Central memory CD4-positive, alpha-beta T cell (primary cell): ENCODE results near the gene PCYT1A.
"Not testable (repeated sequence)": the region's sequence is repeated elsewhere in the genome, so short reads cannot be mapped to it uniquely, and the experiment has no call there.

Experiments
- DNase-seq: peaks from one replicate; pipeline ENCODE4 v3.0.0; 2022
- total RNA-seq, 3 experiments: gene quantifications; one replicate each; lab custom pipeline; 2026; lab: John Stamatoyannopoulos, UW

PCYT1A gene
- total RNA-seq = 76.6 to 106 (median 102) reads per million in 3 experiments

DNA sequence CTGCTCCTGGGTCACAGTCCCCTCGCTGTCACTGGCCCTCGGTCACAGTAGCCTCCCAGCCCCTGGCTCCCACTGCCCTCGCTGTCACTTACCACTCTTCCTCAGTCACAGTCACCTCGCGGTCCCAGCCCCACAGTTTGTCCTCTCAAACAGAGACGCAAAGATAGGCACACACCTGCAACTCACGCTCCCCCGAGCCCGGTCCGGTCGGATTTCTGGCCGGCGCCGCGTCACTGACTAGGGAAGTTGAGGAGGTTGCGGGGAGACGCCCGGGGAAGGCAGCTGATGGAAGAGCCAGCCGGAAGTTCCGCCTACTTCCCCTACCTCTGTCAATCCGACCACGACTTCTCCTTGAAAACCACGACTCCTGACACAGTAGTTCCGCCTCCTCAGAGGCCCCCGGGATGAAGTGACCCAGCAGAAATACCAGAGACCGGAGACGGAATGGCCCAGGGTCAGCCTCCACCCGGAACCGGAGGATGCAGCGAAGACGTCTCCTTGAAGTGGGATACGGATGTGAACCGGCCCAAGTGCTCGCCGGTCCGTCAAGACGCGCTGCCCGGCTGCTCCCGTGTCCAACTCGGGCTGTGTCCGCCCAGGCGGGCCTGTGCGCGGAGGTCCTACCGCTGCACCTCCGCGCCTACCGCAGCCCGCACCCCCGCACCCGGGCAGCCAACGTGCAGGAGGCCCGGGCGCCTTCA lies at the start of gene PCYT1A:
Gene PCYT1A (minus strand): TSS at position 287 of the 701 bp plus-strand sequence. CDS start 17,195 bp downstream, outside the sequence.
- DNase-seq = peak; percentile 73

DNA sequence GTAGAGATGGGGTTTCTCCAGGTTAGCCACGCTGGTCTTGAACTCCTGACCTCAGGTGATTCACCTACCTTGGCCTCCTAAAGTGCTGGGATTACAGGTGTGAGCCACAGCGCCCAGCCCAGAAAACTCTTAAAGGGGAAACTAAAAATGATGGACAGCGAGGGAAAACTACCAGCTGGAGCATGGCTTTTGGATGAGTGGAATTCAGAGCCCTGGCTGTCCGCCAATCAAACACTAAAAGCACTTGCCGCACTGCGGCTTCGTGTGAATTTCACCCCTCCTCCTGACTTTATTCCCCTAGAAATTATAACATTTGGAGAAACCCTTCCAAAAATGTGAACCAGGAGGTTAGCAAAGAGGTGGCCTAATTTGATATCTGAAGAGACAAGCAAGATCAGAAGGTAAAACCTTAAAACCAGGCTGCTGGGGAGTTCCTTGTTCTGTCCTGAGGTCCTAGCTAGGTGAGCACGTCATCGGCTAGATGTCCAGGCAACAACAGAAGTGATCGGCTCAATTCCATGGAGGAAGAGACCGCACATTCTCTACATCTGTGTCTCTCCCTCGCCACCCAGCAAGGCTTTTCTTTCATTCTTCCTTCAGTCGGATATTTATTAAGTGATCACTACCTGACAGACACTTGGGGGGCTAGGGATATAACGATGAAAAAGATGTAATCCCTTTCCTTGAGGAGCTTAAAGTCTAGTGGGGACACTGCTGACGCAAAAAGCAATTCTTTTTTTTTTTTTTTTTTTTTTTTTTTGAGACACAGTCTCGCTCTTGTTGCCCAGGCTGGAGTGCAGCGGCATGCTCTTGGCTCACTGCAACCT lies 49.0 kb upstream of the PCYT1A start:
- no peak for DNase-seq

DNA sequence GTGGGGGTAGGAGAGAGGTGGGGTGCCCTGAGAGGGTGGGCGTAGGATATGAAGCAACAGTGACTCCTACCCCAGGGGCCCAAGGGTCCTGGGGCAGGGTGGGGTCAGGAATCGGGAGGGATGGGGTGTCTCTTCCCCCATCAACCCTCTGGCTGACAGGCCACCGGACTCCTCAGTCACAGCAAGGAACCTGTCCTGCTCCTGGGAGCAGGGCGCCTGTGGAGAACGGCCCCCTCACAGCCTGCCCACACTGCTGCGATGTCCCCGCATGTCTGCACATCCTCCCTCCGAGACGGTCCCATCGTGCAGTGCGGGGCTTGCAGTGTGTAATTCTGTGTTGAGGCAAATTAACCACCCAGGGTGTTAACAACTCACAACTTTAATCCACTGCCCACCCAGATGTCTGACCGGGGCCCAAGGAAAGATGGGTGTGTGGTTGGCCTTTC lies 48.0 kb upstream of the PCYT1A start:
- DNase-seq = no peak

DNA sequence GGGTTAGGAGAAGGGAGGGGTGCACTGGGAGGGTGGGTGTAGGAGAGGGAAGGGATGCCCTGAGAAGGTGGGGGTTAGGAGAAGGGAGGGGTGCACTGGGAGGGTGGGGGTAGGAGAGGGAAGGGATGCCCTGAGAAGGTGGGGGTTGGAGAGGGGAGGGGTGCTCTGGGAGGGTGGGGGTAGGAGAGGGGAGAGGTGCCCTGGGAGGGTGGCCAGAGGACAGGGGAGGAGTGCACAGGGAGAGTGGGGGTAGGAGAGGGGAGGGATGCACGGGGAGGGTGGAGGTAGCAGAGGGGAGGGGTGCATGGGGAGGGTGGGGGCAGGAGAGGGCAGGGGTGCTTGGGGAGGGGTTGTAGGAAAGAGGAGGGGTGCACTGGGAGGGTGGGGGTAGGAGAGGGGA lies 47.5 kb upstream of the PCYT1A start:
- DNase-seq = no peak

DNA sequence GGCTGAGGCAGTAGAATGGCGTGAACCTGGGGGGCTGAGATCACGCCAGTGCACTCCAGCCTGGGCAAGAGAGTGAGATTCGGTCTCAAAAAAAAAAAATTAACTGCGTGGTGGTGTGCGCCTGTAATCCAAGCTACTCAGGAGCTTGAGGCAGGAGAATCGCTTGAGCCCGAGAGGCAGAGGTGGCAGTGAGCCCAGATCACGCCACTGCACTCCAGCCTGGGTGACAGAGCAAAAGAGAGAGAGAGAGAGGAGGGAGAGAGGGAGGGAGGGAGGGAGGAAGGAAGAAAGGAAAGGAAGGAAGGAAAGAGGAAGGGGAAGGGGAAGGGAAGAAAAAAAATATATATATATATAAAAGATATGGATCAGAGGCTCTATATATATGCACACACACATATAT lies 44.6 kb upstream of the PCYT1A start:
- DNase-seq = no peak

DNA sequence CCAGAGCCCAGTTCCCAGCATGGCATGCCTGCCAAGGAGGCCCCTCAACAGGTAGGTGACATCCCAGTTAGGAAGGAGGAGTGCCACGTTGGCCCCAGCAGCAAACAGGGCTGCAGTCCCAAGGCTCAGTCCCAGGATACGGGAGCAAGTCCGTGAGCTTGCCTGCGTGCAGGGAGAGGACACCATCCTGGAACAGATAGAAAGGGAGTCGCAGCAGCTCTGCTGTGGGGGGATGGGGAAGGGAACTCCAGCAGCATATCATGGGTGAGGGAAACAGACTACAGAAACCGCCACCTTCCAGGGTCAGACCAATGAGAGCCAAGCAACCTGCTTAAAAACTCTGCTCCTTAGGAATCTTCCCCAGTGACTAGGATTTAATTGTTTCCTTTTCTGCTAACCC lies 39.9 kb upstream of the PCYT1A start:
- DNase-seq = no peak

DNA sequence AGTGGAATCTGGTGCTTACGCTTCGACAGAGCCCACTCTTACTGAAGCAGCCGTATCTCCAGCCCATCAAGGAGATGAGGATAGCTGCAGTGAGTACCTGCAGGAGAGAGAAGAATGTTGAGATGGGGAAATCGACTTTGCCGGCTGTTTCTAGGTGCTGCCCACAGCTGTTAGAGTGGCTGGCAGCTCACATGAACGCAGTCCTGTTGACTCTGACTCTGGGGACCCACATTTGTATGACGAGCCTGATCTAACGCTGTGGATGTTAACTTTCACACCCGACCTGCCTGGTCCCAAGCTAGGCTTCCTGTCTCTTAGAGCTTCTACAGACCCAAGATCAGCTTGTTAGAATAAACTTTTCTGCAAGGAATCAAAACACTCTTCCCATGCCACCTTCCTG lies 39.4 kb upstream of the PCYT1A start:
- no peak for DNase-seq

DNA sequence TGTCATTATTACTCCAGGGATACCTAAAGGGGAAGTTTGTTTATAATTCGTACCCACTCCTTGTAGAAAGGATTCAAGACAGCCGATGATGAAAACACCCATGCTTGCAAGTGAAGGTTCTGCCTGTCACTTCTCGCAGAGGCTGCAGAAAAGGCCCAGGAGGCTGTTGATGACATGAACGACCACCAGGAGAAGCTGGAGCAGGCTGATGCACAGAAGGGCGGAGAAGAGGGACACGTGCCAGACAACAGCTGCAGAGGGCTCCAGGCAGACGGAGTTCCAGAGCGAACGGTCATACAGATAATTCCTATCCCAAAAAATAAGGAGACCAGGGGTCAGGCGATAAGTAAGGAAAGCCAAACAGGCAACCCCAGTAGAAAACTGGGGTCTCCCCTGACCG lies 36.2 kb upstream of the PCYT1A start:
- DNase-seq = no peak

DNA sequence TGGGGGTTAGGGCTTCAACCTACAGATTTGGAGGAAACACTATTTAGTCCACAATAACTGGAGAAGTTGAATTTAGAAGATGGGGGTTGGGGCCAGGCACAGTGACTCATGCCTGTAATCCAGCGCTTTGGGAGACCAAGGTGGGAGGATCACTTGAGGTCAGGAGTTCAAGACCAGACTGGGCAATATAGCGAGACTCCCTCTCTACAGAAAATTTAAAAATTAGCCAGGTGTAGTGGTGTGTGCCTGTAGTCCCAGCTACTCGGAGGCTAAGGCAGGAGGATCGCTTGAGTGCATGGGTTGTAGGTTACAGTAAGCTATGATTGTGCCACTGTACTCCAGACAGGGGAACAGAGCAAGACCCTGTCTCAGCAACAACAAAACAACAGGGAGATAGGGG lies 35.5 kb upstream of the PCYT1A start:
- DNase-seq = no peak

DNA sequence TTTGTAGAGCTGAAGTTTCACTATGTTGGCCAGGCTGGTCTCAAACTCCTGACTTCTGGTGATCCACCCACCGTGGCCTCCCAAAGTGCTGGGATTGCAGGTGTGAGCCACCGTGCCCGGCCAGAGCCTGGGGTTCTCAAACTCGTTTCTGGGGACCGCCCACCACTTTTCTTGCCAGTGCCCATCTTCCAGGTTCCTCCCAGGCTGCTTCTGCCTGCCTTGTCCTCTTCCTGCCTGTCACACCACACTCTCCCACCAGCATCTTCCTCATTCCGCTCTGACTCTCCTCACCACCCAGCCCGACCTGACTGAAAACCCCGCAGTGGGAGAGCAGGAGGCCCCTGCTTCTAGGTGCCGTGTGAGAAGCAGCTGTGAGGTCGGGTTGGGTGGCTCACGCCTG lies 33.6 kb upstream of the PCYT1A start:
- DNase-seq = no peak

DNA sequence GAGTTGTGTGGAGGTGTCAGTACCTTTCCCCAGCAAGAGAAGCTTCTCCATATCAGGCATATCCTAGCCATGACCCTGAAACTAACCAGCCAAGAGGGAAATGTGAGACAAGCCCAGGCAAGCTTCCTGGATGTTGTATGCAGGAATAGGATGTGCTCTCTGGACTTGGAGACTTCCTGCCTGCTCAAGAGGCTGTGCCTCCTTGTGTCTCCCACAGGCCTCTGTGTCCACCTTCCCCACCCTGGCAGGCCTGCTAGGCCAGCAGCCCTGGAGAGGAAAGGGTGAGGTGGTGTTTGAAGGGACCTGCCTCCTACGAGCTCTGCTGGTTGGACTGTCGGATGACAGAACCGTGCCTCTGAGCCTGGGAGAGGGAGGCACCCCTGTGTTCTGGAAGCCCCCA lies 32.6 kb upstream of the PCYT1A start:
- no peak for DNase-seq

DNA sequence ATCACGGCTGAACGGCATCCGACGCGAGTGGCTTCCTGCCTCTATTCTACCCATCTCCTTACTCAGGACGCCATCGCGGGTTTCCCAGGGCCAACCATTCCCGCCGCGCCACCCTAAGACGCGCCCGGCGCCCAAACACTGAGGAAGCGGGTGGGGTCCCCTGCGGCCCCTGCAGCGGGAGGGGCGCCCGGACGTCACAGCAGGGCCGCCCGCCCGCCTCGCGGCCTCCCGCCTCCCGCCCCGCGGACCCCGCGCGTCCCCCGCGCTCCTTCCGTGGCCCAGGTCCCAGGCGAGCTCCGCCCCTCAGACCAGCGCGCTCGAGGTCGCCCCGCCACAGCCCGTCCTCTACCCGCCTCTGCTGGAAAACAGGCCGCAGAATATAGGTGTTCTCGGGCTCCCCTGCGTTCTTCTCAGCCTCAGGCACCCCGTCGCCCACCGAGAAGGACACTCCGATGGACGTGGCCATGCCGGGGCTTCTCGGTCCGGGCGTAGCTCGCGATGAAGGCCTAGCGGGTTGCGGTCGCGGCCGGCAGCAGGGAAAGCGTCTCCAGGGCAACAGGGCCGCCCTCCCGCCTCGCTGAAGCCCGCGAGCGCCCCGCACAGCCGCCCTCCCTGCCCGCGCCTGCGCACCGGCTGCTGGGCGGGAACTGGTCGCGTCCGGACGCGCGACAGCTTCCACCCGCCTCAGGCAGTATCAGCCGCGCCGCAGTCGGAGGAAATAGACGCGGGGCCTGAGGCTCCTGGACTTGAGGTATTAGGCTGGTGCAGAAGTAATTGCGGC lies 30.4 kb upstream of the PCYT1A start, which contains the start of gene DYNLT2B:
Gene DYNLT2B (minus strand): TSS at position 554 of the 781 bp plus-strand sequence. CDS start 88 bp downstream, at position 466.
- DNase-seq = peak; percentile 90

DNA sequence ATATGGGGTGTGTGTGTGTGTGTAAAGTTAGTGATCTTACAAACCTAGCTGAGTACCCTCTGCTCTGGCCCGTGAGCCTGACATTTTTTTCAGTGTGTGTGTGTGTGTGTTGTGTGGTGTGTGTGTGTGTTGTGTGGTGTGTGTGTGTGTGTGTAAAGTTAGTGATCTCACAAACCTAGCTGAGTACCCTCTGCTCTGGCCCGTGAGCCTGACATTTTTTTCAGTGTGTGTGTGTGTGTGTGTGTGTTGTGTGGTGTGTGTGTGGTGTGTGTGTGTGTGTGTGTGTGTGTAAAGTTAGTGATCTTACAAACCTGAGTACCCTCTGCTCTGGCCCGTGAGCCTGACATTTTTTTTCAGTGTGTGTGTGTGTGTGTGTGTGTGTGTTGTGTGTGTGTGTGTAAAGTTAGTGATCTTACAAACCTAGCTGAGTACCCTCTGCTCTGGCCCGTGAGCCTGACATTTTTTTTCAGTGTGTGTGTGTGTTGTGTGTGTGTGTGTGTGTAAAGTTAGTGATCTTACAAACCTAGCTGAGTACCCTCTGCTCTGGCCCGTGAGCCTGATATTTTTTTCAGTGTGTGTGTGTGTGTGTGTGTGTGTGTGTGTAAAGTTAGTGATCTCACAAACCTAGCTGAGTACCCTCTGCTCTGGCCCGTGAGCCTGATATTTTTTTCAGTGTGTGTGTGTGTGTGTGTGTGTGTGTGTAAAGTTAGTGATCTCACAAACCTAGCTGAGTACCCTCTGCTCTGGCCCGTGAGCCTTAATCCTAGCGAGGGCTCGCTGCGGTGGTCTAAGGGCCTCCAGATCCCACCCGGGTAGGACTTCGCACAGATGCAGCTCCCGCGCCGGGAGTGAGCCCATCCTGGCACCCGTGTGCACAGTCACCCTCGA lies 29.5 kb upstream of the PCYT1A start:
- not testable (repeated sequence) for DNase-seq

DNA sequence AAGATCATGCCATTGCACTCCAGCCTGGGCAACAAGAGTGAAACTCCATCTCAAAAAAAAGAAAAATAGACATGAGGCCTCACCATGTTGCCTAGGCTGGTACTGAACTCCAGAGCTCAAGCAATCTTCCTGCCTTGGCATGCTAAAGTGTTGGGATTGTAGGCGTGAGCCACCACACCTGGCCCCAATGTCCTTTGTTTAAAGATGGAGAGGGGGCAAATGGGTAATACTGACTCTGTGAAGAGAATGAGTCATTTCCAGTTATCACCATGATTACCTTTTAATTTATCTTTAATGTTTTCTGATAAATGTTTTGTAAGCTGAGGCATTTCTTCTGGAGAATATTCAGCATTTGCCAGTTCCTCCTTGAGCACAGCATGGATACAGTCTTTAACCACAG lies 28.3 kb upstream of the PCYT1A start:
- no peak for DNase-seq

DNA sequence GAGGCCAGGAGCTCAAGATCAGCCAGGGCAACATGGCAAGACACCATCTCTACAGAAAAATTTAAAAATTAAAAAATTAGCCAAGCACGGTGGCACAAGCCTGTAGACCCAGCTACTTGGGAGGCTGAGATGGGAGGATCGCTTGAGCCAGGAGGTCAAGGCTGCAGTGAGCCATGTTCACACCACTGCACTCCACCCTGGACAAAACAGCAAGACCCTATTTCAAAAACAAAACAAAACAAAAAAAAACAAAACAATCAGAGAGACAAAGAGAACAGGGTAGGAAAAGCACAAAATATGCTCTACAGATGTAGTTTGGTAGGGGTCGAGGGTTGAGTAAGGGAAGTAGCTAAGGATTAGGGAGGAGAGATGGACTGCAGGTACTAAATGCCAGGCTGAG lies 27.1 kb upstream of the PCYT1A start:
- no peak for DNase-seq

DNA sequence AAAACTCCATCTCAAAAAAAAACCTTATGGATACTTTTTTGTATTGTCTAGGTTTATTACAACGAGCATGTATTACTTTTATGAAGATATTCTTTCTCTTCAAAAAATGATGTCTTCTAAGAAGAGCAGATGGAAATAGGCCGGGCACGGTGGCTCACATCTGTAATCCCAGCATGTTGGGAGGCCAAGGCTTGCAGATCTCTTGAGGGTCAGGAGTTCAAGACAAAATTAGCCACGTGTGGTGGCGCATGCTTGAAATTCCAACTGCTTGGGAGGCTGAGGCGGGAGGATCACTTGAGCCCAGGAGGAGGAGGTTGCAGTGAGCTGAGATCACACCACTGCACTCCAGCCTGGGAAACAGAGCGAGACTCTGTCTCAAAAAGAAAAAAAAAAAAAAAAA lies 26.6 kb upstream of the PCYT1A start:
- not testable (repeated sequence) for DNase-seq

DNA sequence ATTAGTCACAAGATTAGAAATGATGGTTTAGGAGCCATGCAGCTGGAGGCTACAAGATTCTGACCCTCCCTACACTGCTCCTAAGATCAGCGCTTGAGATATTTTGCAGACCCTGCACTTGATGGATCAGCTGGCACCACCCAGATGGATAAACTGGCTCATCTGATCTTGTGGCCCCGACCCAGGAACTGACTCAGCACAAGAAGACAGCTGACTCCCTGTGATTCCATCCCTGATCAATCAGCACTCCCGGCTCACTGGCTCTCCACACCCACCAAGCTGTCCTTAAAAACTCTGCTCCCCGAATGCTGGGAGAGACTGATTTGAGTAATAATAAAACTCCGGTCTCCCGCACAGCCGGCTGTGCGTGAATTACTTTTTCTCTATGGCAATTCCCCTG lies 15.4 kb upstream of the PCYT1A start:
- DNase-seq = not testable (repeated sequence)

DNA sequence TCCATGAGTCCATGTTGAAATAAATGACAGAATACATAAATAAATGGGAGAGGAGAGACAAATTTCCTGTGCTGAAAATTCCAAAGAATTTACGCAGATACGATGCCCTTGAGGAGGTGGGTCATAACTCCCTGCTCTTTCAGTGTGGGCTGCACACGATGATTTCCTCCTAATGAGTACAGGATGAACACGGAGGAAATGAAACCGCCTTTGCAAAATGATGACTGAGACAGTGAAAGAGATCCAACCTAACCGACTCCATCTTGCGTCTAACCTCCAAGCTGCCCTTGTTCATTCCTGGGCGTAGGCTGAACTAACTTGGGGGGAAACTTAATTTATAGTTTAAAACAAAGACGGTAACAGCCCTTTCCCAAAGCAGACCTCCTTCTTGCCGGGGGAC lies 15.0 kb upstream of the PCYT1A start:
- DNase-seq = not testable (repeated sequence)

DNA sequence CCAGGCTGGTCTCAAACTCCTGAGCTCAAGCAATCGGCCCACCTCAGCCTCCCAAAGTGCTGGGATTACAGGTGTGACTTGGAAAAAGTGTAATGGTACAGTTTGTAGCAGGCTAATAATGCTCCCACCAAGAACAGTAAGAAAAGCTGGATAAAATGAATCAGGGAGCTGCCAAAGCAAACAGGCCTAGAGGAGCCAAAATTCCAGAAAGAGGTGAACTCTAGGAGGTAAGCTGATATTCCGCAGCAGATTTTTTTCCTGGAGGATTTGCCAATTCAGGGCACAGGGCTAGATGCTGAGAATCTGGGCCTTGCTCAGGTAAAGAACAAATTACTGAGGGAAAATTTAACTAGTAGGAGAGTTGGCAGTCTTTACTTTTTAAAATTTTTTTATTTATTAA lies 11.0 kb upstream of the PCYT1A start:
- DNase-seq = no peak

DNA sequence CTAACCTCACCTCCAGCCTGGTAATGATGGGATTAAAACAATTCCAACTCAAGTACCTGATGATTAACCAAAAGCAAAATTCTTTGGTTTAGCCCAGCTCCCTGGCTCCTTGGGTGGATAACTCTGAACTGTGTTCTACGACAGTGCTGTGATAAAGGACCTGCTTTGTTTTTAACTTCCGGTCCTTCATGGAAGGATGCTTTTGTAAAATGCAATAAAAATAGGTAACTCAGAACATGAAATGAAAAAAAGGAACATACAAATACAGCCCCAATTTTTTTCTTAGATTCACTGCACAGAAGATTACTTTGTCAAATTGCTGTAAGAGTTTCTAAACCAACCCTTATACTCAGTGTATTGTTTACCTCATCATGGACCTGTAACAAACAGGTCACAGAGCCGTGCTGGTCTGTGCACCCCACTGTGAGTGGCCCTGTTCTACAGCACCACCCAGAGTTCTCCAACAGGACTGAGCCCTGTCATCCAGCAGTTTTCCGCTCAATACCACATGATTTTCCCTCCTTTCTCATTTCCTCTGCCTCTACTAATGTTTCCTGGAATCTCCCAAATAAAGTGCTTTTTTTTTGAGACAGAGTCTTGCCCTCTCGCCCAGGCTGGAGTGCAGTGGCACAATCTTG lies 4.9 kb upstream of the PCYT1A start:
- no peak for DNase-seq

DNA sequence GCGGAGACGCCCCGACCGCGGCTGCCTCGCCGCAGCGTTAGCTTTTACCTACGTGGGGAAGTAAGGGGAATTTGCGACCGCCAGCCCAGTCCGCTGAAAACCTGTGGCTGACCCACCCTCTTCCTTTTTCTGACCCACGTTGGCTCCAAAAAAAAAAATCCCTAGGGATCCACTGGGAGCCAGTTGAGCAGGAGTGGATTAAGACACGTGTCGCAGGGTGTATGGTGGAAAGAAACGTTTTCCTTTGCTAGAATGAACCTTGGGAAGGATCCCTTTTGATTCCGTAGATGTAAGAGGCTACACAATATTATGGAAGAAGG lies 575 bp upstream of the PCYT1A start:
- no peak for DNase-seq

DNA sequence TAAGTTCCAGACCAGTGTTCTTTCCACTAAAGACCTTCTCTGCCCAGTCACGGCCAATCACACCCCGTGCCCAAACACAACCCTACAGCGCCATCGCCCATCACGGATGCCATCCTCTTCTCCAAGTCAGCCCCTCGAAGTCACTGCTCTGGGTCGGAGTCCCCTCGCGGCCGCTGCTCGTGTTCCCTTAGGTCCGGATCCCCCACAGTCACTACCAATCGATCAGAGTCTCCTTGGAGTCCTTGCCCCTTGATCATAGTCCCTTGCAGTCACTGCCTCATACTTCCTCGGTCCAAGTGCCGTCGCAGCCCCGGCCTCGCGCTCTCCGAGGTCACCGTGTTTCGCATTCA lies 461 bp downstream of the PCYT1A start:
- DNase-seq = no peak
